Hematopoietic multipotent progenitor cell treated with erythropoietin and hydrocortisone succinate and interleukin-3 and kit ligand, for 6 days (in vitro differentiated cells): Measurements from ENCODE around the gene PIGO.

ENCODE experiments used
- DNase-seq: peaks from one replicate; pipeline ENCODE4 v3.0.0-alpha.2; 2015

PIGO gene

DNA sequence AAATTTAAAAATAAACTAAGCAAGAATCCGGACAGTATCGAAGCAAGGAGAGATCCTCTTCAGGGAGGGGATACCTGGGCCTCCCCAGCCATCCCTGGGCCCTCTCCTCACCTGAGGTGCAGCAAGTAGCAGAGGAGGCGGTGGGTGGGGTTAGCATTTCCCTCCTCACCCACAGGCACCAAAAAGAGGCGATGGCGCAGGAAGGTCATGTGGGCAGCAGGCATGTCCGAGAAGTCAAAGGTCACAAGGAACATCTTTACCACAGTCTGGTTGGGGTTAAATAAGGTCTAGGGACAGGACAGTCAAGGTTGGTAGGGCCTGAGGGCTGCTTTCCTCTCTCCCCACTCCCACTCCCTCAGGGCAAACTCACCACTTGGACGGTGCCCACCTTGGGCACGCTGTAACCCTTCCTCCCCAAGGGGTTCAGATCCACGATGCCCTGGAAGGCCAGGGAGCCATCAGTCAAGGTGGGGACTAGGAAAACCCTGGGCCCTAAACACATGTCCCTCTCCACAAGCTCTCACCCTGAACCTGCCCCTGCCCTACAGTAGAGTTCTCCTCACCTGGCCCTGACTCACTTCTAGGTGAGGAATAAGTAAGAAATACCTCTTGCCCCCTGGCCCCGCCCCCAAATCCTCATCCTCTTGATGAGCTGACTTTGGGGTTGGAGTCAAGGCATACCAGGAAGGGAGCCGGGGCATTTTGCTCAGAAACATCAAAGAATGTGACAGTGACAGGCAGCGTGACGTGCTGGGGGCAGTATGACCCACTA, 9.4 kb upstream of the PIGO start:
- no peak for DNase-seq

DNA sequence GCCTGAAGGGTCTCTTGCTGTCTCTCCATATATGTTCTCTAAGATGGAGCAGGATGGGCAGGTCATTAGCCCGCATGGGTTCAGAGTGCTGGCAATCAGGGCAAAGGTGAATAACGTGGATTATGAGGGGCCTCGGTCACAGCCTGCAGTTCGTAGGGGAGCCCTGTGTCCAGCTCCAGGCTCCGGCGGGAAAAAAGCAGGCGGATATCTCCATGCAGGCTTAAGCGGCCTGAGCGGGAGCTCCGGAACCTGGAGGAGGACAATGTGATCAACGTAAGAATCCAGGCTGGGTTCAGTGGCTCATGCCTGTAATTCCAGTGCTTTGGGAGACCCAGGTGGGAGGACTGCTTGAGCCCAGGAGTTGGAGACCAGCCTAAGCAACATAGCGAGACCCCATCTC, 8.7 kb upstream of the PIGO start:
- no peak for DNase-seq

DNA sequence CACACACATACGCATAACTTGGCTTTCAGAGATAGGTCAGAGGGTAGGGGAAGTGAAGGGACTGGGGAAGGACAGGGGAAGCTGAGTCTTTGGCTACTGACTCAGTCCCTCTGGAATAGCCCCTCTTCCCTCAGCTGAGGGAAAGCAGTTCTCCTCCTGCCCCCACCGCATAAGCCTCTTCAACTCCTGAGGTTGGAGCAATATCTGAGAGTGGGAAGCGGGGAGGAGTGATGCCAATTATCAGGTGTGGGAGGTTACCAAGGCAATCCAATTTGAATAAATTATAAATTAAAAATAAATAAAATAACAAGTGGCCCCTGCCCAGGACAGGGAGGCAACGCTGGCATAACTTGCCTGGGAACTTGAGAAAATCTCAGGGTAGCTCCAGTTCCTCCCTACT, 8.2 kb upstream of the PIGO start:
- no peak for DNase-seq

DNA sequence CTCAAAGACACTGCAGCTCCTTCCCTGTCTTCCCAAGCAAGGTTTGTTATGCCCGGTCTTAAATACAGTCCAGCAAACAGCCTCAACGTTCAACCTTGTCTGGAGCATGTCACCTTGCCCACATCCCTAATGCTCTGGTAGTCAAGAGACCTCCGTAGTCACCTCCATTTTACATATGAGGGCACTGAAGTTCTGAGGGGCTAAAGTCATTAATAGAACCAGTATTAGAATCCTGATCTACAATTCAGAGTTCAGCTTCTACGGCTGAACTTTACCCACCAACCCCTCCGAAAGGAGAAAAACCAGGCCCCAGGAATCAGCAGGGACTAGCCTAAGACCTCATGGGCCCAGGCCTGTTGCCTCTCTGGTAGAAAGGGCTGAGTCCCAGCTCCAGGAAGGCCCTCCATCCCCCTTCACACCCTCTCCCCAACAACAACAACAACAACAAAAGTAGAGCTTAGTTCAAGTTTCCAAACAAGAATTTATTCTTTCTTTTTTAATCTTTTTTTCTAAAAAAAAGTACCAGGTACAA, 7.3 kb upstream of the PIGO start:
- no peak for DNase-seq

DNA sequence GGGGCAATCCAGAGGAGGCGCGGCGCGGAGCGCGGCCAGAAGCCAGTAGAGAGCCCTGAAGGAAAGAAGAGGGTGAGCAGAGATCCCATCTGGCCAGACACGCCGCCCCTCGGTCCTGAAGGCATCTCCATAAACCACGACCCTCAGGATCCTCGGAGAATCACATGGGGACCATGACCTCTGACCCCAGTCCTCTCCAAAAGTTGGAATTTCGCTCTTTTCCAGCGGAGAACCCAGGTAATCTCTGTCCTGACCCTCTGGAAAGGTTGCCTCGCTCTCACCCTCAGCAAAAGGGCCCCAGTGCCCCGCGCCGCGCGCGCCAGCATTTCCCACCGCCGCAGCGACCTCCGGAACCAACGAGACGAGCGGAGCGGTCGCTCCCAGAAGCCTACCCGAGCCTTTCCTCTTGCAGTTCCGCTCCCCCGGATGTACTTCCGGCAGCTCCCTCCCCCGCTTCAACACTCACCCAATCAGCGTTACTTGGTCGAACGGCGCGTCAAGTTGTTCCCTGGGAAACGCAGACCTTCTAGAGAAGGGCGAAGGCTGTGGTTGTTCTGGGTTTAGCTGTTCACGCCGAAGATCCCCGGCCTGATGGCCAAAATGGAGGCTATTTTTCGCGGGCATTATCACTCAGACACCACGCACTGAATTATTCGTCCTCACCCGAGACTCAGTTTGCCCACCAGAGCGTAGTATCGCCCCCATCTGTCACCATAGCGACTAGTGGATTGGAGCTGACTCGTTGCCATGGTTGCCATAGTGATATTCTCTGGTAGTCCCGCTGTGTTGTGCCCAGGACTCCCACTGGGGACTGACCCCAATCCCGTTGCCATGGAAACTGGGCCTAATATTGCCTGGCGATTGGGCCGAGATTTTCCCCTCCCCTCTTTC, 6.6 kb upstream of the PIGO start, which contains the start of gene STOML2:
Gene STOML2 (minus strand): TSS at position 363 of the 891 bp plus-strand sequence. CDS start 37 bp downstream, at position 326.
- peak; percentile 98 for DNase-seq

DNA sequence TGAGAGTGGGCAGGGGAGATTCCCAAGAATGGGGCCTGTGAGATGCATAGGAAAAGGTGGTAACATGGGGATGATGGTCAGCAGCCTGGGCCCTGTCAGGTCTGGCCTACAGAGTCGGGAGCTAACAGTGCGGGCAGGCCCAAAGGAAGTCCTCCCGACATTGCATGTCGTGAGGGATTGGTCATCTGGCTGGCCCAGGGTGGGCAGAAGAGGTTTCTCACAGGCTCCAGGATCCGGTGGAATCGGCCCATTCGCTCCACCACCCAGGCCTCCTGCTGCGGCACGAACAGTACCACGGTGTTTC, 6.0 kb upstream of the PIGO start:
- peak; percentile 19 for DNase-seq

DNA sequence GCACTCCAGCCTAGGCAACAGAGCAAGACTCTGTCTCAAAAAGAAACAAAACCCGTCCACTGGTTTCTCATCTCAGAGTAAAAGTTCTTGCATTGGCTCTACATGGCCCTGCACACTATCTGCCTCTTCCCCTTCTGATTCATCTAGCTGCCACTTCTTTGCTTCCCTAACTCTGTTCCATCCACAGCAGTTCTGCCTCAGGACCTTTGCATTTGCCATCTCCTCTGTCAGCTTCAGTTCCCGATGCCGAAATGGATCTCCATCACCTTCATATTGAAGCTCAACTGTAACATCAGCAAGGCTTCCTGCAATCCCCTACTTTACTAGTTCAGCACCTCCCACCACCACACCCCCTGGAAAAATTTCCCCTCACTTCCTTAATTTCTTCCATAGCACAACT, 1.2 kb upstream of the PIGO start:
- DNase-seq = no peak

DNA sequence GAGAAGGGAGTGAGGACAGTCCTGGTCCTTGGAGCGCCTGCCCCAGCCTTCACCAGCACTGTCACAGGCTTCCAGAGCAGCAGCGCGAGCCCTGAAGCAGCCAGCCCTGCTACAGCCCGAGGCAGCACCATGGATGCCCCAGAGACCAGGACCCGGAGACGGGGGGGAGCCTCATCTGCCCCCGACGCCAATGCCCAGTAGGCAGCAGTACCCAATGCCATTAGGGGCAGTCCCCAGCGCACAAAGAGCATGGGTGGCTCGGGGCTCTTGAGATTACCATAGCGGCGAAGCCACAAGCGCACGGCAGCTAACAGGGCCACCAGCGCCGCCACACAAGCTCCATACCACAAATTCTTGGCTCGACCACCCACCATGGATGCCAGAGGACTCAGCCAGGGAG, 4.9 kb downstream of the PIGO start:
- DNase-seq = no peak

DNA sequence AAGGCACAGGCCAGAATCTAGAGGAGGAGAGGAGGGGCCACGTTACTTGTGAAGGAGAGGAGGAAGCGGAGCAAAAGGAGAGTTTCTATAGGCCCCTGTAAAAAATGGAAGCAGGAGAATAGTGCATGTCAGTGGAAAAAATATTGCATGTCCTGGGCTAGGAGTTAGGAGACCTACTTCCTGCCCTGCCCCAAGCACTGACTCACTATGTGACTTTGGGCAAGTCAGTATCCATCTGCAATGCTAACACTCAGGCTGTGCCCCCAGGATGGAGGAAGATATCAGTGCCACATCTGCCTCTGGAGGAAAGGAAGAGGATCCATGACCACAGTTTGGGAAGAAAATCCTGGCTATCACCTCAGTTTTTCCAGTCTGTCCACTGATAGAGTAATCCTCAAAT, 7.0 kb downstream of the PIGO start:
- no peak for DNase-seq

DNA sequence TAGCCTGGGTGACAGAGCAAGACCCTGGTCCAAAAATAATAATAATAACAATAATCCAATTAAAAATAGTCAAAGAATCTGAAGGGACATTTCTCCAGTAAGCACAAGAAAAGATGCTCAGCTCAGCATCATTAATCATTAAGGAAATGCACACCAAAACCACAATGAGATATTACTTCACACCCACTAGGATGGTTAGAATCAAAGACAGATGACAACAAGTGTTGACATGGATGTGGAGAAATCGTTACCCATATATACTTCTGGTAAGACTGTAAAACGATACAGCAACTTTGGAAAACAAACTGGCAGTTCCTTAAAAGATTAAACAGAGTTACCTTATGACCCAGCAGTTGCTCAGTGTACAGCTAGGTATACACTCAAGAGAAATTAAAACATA, 11.3 kb downstream of the PIGO start:
- DNase-seq = no peak

DNA sequence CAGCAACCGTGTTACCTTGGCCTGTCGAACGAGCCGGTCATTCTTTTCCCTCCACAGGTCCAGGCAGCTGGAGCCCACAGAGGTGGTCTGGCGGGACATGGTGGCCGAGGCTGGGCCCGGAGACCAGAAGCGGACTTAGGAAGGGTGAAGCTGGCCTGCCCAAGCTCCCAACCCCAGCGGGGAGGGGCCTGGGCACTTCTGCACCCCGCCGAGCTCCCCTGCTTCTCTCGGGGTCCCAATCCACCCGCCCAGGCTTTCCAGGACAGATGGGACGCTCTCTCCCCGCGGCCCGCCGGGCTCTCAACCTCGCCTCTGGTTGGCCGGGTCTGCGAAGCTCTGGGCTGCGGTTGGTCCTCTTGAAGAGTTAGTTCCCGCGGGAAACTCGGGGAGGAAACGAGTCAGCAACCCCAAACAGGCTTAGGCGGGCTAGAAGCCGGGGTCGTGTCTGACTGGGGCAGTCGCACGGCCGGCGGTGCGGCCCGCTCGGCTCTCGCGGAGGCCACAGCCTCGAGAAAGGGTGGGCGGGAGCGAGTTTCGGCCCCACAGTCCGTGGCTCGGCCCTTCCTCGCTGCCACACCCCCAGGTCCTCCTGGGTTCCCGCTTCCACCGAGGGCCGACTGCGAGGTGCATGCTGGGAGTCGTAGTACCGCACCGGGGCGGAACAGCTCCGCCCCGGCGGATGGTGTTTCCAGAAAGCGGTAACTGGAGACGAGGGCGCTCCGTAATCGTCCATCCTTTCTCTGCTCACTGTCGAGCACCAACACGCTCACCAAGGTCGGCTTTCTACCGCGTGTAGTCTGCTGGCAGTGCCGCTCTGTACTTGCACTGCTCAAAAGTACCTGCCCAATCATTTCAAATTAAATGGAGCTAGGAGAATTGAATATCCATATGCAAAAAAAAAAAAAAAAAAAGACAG, 16.7 kb downstream of the PIGO start, which contains the start of gene FANCG:
Gene FANCG (minus strand): TSS at position 517 of the 916 bp plus-strand sequence. CDS start 418 bp downstream, at position 99.
- DNase-seq = peak; percentile 96

DNA sequence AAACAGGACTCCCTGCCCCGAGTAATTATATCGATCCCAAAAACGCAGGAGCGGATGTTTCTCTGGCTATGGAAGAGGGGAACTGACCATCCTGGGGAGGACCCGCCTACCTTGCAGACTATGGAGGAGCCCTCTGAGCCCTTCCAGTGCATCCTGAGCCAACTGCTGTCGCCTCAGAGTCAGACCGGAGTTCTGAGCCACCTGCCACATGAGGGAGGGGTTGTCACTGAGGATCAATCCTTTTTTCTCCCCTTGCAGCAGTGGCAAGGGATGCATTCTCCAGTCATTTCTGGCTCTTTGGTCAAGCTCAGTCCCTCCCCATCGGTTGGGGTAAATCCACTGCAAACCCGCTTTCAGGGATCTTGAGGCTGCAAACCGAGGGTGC, 17.4 kb downstream of the PIGO start:
- DNase-seq = peak; percentile 34

DNA sequence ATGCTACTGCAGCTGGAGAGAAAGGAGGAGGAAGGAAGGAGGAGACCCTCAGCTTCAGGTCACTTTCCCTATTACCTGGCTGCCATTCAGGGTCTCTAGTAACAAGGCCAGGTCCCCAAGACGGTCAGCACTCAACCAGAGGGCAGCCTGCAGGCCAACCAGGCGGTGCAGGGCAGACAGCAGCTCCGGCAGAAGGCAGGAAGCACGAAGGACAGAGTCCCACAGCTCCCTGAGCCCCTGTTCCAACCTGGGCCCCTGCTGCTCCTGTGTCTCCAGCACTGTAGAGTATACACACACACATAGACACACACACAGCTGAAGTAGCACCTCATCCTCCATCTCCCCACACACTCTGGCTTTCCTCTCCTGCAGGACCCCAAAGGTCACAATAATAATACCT, 18.3 kb downstream of the PIGO start:
- DNase-seq = no peak

DNA sequence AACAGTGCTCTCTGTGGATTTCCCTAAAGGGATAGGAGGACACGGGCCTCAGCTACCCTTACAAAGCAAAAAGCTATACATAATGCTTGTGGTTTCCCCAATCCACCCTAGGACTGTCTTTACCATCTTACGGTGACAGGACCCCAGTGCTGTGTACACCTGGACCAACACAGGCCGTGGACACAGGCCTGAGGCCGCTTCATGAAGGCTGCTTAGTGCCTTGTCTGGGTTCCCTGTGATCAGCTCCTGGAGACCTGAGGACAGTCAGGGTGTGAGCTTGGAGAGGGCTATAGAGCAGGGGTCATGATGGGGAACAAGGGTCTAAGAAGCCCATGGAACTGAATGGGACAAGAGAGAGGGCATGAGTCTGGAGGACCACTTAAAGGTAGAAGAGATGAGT, 19.5 kb downstream of the PIGO start:
- no peak for DNase-seq

DNA sequence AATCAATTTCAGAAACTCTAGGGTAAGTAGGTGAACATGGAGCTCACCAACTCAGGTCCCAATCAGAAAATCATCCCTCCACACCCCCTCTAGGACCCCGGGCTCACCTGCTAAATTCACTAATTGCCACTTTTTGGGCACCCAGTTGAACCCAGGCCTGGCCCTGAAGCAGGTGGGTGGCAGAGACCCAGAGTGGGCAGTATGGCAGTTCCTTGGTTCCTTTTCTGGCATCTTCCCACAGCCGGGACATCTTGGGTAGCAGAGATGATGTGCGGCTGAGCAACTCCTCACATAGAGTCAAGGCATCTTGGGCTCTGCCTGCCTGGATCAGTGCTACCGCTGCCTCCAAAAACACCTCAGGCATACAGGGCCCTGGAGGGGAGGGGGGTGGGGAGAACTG, 21.0 kb downstream of the PIGO start:
- no peak for DNase-seq

DNA sequence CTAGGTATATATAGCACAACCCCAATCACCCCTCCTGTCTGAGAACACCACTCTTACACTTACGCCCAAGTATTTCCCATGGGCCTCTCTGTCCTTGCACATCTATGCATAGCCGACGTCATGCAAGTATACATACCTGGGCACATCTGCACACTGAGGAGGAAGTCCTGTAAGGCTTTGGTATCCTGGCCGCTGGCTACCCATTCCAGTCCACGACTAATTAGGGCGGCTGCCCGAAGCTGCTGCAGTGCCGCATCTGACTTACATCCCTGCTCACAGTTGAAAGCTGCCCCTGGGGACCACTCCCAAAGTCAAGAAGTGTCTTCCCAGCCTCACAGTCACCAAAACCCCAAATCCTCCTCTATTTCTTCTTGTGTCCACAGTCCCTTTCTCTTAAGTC, 21.6 kb downstream of the PIGO start:
- no peak for DNase-seq

DNA sequence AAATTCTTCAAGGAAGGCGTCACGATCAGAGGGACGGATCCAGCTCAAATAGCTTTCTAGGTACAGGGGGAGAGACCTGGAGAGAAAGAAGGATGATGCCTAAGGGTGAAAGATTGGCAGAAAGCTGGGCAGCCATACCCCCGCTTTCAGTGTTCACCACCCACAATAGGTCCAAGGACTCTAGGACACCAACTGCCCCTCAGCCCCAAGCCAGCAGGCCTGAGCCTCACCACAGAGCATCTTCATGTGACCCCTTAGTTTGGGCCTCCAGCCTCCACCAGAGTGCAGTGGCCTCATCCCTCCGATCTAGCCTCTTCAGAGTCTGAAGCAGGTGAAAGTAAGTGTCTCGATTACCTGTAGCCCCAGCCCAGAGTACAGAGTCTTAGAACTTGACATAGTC, 22.2 kb downstream of the PIGO start:
- DNase-seq = no peak

DNA sequence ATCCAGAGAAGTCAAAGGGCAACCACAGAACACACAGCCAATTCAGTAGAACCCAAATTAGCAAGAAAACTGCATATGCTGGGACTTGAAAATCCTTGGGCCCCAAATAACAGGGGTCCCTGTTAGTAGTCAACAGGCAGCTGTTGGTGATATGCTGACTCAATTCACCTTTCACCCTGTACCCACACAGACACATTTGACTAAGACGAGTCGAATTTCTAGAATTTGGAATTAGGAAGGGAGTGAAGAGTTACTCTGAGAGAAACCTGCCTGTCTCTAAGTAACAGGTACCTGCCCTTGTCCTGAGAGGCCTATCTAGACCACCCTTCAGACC, 23.1 kb downstream of the PIGO start:
- no peak for DNase-seq

DNA sequence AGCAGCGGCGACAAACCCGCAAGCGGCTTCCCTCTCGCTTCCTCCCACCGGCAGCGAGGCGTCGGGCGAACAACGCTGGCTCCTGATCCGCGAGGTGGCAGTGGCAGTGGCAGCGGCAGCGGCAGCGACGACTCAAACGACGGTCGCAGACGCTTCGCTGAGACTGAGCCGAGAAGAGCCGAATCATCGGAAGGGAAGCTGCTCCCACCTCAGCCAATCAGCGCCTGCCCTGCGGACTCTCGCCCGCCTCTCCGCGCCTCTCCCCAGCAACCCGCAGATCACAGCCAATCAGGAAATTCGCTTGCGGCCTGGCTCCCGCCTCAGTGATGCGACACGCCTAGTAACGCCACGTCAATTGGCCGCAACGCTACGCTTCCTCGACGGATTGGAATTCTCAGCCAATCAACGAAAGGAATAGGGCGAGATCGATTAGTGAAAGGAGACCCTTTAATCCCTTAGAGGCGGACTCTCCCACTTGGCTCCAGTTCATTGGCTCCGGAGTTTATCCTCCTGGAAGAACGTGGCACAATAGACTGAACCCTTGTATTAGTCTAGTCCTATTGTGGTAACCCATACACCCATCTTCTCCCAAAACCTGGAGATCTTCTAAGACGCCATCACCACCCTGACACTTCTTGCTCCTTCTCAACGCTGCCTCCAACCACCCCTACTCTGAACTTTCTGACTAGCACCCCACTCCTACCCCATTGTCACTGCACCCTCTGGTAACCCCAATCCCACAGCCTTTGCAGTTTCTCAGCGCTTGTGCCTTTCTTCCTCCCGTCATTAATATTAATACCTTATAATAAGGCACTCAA, 23.7 kb downstream of the PIGO start, which contains the start of gene VCP:
Gene VCP (minus strand): TSS at position 165 of the 818 bp plus-strand sequence. CDS start 272 bp downstream, outside the sequence.
- DNase-seq = peak; percentile 99

DNA sequence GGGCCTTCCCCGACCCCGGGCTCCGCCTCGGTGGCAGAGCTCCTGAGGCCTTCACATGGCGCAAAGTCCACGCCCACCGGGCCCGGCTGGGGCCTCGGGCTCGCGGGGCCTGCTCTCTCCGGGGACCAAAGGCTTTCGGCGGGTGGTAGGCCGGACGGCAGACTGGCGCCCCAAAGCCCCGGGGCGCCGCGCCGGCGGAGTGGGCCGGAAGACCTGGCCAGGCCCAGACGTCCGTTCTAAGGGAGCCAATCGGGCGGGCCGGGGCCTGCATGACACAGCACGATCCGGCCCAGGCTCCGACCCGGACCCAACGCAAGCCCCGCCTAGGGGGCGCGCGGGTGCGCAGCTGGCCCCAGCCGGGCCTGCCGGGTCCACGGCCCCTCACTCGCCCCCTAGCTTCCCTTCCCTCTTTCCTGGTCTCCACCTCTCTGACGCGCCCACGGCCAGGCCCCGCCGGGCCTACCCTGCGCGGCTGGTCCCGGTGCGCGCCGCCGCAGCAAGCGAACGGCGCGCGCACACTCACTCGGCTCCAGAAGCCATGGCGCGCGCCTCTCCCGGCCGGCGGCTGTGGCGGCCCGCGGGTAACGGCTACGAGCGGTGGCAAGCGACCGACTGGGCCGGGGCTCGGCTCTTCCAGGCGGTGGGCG, 24.5 kb downstream of the PIGO start:
- DNase-seq = peak; percentile 91
